H1 (cell line): ENCODE data around the gene TMEM185A. TPM values are rescaled to one million over a fixed set of nuclear protein-coding genes. Genes with fewer than 3 reads are reported as not detected.

Experiments used
- BRCA1 ChIP-seq: IDR thresholded peaks from 2 replicates; pipeline ENCODE4 v1.6.1; 2012; ENCODE audit warnings: low read depth, low read length, improper control_type of control experiment
- CBX8 ChIP-seq: fragments of 300-800, 300-1000 bp; sonication (generic); IDR thresholded peaks from 2 replicates; pipeline ENCODE4 v1.7.1; 2016; ENCODE audit warnings: low read depth, low read length, borderline replicate concordance
- FOSL1 ChIP-seq: IDR thresholded peaks from 2 replicates; pipeline ENCODE4 v1.6.1; 2011; ENCODE audit warnings: mild to moderate bottlenecking, low read depth, low read length, moderate library complexity; ENCODE audit not compliant: insufficient read depth
- GABPA ChIP-seq: IDR thresholded peaks from 2 replicates; pipeline ENCODE4 v1.6.1; 2011; ENCODE audit warnings: mild to moderate bottlenecking, low read length, moderate library complexity, borderline replicate concordance; ENCODE audit not compliant: insufficient read depth
- KDM1A ChIP-seq: fragments of 200-600, 300-600 bp; sonication (generic); IDR thresholded peaks from 2 replicates; pipeline ENCODE4 v1.7.1; 2016; ENCODE audit warnings: mild to moderate bottlenecking, low read length, borderline replicate concordance
- POLR2AphosphoS5 ChIP-seq: IDR thresholded peaks from 2 replicates; pipeline ENCODE4 v1.6.1; 2011; ENCODE audit warnings: low read depth, low read length
- RAD21 ChIP-seq, 2 experiments: IDR thresholded peaks in 1 of 2; conservative IDR thresholded peaks in 1 of 2; 2 replicates each; pipeline ENCODE4 v1.6.1; 2011; ENCODE audit warnings: low read depth in 2 of 2, low read length in 2 of 2, improper control_type of control experiment in 1 of 2, inconsistent platforms in 1 of 2, mild to moderate bottlenecking in 1 of 2, moderate library complexity in 1 of 2
- SAP30 ChIP-seq: fragments of 300-600 bp; sonication (generic); IDR thresholded peaks from 2 replicates; pipeline ENCODE4 v1.7.1; 2012; ENCODE audit warnings: low read length, moderate library complexity, mild to moderate bottlenecking, inconsistent platforms; ENCODE audit not compliant: insufficient read depth, insufficient replicate concordance
- SP2 ChIP-seq: IDR thresholded peaks from 2 replicates; pipeline ENCODE4 v1.6.1; 2012; ENCODE audit warnings: mild to moderate bottlenecking, low read length, inconsistent platforms
- TBP ChIP-seq: IDR thresholded peaks from 2 replicates; pipeline ENCODE4 v1.6.1; 2011; ENCODE audit warnings: low read depth, low read length, improper control_type of control experiment
- polyA plus RNA-seq, 7 experiments: library from polyadenylated mRNA; depleted of rRNA in 3 of 7; stranded (reverse) in 5 of 7; unstranded in 2 of 7; fragments of >200 nt in 5 of 7; fragments of 200-250 nt in 2 of 7; gene quantifications; 1 replicate in 5 of 7; 2 replicates in 1 of 7; 4 replicates in 1 of 7; pipeline versions ENCODE4 v1.2.1 to v1.2.3, GENCODE V29; 2011 to 2013; ENCODE audit warnings: missing spikeins in 2 of 7, mixed read lengths in 2 of 7
- total RNA-seq: library from RNA; stranded (reverse); fragmentation: NEBNext Ultra II Directional; extraction: Animal tissue kit (Norgen Biotek cat#: 25700); gene quantifications from 2 replicates; pipeline ENCODE4 v1.2.1, GENCODE V29; 2021
- TF ChIP-seq, protein P1 (sequence below): fragments of 300-600 bp; sonication (generic); IDR thresholded peaks from 2 replicates; pipeline ENCODE4 v1.7.1; 2012; ENCODE audit warnings: low read length, moderate library complexity, mild to moderate bottlenecking, inconsistent platforms; ENCODE audit not compliant: insufficient replicate concordance

The TMEM185A gene
- total and polyA plus RNA-seq, 2 of the 8 experiments (the other 6 are each of a cell fraction or from before 2014, with no cell fraction given) = 15.0 to 26.5 TPM

DNA sequence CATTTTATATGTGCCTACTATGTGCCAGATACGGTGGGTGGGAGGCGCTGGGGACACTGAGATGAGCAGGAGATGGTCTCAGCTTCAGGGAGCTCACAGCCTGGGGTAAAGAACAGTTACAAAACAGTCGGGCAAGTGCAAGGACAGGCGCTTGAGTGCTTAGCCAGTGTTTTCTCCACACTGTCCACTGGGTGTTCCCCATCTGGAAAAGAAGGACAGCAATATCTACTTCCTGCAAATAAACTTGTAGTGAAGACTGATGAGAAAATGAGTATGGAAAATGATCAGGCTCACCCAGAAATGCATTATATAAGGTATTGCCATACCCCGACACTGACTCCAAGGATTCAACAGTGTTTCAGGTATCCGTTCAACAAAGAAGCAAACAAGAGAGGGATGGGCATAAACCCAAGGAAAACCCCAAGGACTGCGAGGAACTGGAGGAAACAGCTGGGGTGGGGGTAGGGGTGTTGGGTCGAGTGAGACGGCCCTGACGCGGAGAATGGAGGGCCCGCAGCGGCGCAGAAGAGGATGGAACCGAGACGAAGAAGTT is 835 bp downstream of the TMEM185A start (continued):
- TF ChIP-seq, protein P1, sequence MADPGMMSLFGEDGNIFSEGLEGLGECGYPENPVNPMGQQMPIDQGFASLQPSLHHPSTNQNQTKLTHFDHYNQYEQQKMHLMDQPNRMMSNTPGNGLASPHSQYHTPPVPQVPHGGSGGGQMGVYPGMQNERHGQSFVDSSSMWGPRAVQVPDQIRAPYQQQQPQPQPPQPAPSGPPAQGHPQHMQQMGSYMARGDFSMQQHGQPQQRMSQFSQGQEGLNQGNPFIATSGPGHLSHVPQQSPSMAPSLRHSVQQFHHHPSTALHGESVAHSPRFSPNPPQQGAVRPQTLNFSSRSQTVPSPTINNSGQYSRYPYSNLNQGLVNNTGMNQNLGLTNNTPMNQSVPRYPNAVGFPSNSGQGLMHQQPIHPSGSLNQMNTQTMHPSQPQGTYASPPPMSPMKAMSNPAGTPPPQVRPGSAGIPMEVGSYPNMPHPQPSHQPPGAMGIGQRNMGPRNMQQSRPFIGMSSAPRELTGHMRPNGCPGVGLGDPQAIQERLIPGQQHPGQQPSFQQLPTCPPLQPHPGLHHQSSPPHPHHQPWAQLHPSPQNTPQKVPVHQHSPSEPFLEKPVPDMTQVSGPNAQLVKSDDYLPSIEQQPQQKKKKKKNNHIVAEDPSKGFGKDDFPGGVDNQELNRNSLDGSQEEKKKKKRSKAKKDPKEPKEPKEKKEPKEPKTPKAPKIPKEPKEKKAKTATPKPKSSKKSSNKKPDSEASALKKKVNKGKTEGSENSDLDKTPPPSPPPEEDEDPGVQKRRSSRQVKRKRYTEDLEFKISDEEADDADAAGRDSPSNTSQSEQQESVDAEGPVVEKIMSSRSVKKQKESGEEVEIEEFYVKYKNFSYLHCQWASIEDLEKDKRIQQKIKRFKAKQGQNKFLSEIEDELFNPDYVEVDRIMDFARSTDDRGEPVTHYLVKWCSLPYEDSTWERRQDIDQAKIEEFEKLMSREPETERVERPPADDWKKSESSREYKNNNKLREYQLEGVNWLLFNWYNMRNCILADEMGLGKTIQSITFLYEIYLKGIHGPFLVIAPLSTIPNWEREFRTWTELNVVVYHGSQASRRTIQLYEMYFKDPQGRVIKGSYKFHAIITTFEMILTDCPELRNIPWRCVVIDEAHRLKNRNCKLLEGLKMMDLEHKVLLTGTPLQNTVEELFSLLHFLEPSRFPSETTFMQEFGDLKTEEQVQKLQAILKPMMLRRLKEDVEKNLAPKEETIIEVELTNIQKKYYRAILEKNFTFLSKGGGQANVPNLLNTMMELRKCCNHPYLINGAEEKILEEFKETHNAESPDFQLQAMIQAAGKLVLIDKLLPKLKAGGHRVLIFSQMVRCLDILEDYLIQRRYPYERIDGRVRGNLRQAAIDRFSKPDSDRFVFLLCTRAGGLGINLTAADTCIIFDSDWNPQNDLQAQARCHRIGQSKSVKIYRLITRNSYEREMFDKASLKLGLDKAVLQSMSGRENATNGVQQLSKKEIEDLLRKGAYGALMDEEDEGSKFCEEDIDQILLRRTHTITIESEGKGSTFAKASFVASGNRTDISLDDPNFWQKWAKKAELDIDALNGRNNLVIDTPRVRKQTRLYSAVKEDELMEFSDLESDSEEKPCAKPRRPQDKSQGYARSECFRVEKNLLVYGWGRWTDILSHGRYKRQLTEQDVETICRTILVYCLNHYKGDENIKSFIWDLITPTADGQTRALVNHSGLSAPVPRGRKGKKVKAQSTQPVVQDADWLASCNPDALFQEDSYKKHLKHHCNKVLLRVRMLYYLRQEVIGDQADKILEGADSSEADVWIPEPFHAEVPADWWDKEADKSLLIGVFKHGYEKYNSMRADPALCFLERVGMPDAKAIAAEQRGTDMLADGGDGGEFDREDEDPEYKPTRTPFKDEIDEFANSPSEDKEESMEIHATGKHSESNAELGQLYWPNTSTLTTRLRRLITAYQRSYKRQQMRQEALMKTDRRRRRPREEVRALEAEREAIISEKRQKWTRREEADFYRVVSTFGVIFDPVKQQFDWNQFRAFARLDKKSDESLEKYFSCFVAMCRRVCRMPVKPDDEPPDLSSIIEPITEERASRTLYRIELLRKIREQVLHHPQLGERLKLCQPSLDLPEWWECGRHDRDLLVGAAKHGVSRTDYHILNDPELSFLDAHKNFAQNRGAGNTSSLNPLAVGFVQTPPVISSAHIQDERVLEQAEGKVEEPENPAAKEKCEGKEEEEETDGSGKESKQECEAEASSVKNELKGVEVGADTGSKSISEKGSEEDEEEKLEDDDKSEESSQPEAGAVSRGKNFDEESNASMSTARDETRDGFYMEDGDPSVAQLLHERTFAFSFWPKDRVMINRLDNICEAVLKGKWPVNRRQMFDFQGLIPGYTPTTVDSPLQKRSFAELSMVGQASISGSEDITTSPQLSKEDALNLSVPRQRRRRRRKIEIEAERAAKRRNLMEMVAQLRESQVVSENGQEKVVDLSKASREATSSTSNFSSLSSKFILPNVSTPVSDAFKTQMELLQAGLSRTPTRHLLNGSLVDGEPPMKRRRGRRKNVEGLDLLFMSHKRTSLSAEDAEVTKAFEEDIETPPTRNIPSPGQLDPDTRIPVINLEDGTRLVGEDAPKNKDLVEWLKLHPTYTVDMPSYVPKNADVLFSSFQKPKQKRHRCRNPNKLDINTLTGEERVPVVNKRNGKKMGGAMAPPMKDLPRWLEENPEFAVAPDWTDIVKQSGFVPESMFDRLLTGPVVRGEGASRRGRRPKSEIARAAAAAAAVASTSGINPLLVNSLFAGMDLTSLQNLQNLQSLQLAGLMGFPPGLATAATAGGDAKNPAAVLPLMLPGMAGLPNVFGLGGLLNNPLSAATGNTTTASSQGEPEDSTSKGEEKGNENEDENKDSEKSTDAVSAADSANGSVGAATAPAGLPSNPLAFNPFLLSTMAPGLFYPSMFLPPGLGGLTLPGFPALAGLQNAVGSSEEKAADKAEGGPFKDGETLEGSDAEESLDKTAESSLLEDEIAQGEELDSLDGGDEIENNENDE = no peak
- TF ChIP-seq KDM1A (no peak), FOSL1 (no peak), SAP30 (no peak), TBP (no peak), RAD21 (IDR thresholded peaks at IDR 0.05 in 1 of 2, conservative IDR thresholded peaks at IDR 0.05 in 1 of 2; ENCODE audit: low read depth in 2 of 2, low read length in 2 of 2) (no peak), GABPA (no peak), BRCA1 (no peak), SP2 (no peak), POLR2AphosphoS5 (no peak), CBX8 (no peak)
